Uterus (tissue), 2 donors: ENCODE results near the gene MAPK8IP2.

Source experiments
- POLR2A ChIP-seq, 2 donors: fragments of 450-650 bp; IDR thresholded peaks; one replicate each; pipeline ENCODE4 v1.6.1; 2016; ENCODE audit warnings: antibody characterized with exemption in 2 of 2, mild to moderate bottlenecking in 1 of 2, moderate library complexity in 1 of 2
- TF ChIP-seq, protein P1 (sequence below), 4 experiments: fragments of 200-600 bp in 2 of 4; fragments of 450-650 bp in 2 of 4; sonication (generic) in 2 of 4; IDR thresholded peaks; one replicate each; pipeline ENCODE4 v1.5.1; 2016 to 2019; ENCODE audit warnings: antibody characterized with exemption in 4 of 4, mild to moderate bottlenecking in 2 of 4, moderate library complexity in 1 of 4

DNA sequence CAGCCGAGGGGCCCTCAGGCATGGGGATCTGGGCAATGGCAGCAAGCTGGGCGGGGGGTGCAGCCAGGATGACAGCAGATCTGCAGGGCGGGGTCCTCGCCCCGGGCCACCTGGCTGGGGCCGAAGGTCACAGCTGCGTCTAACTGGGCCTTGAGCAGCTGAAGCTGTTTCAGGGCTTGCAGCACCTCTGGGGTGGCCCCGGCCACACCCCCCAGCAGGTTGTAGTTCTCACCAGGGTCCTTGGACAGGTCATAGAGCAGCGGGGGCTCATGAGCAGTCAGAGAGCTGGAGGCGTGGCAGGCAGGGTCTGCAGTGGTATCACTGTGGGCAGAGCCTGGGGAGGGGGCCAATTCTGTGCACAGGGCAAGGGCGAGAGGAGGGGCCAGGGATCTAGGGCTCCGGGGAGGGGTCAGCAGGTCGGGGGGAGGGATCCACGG lies 24.6 kb downstream of the MAPK8IP2 start:
- TF ChIP-seq, protein P1, sequence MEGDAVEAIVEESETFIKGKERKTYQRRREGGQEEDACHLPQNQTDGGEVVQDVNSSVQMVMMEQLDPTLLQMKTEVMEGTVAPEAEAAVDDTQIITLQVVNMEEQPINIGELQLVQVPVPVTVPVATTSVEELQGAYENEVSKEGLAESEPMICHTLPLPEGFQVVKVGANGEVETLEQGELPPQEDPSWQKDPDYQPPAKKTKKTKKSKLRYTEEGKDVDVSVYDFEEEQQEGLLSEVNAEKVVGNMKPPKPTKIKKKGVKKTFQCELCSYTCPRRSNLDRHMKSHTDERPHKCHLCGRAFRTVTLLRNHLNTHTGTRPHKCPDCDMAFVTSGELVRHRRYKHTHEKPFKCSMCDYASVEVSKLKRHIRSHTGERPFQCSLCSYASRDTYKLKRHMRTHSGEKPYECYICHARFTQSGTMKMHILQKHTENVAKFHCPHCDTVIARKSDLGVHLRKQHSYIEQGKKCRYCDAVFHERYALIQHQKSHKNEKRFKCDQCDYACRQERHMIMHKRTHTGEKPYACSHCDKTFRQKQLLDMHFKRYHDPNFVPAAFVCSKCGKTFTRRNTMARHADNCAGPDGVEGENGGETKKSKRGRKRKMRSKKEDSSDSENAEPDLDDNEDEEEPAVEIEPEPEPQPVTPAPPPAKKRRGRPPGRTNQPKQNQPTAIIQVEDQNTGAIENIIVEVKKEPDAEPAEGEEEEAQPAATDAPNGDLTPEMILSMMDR (IDR thresholded peaks at IDR 0.05), result no peak
- TF ChIP-seq POLR2A (IDR thresholded peaks at IDR 0.05), result no peak
